Stimulated activated CD4-positive, alpha-beta T cell treated with anti-CD3 and anti-CD28 coated beads, Interleukin-1b, Interleukin-23, amount 100 ng/mL, for 1 hour (primary cell): ENCODE data around the gene ARHGEF7.
"Not testable (repeated sequence)": the region's sequence is repeated elsewhere in the genome, so short reads cannot be mapped to it uniquely, and the experiment has no call there.

Experiments
- DNase-seq, 2 donors: peaks; one replicate each; pipeline ENCODE4 v3.0.0-alpha.2; 2020; ENCODE audit warnings: low read depth in 2 of 2

ARHGEF7 gene

GRCh38 chr13:111253365-111253872 is 138.3 kb downstream of the ARHGEF7 start:
- no peak for DNase-seq

DNA sequence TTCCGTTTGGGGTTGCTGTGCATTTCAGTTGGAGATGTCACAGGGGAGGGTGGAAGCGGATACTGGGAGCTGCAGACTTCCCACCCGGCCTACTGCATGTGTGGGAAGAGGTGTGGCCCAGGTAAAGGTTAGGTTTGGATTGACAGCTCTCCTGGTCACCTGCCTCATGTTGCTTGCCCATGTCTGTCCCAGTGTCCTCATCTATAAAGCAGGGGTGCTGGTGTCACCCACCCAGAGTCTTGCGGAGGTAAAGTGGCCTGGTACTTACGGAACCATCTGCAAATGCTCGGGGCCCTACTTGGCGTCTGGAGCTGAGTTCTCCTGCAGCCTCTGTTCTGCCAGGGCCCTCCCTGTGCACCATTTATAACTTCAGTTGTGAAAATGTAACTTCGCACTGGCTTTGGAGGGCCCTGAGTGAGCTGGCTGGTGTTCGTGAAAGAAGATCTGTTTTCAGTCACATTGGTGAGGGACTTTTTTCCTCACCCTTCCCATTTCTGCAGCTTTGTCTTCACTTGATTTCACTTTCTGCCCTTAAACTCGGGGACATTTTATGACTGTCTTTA is 140.2 kb downstream of the ARHGEF7 start:
- DNase-seq = no peak

GRCh38 chr13:111256458-111256857 is 141.3 kb downstream of the ARHGEF7 start:
- no peak for DNase-seq

DNA sequence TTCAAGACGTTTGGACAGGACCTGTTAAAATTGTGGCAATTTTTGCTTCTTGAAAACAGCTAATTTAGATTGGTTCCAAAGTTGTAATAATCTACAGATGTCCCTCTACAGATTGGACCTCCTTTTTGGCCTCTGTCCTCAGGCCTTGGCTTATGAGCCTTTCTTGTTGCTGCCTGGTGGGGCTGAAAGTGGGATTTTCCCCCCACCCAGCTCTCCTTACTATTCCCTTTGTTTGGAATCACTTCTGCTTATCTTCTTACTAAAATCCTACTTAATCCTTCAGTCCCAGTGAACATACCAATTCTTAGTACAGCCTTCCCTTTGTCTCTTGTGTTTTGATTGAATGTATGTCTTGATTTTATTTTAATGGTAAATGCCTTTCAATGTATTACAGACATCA is 141.8 kb downstream of the ARHGEF7 start:
- DNase-seq = no peak

- not testable (repeated sequence) for DNase-seq
Measured at GRCh38 chr13:111257899-111258298, 142.8 kb downstream of the ARHGEF7 start.

GRCh38 chr13:111258637-111259036 is 143.5 kb downstream of the ARHGEF7 start:
- DNase-seq = no peak

GRCh38 chr13:111259058-111259457 is 143.9 kb downstream of the ARHGEF7 start:
- no peak for DNase-seq

GRCh38 chr13:111261326-111261725 is 146.2 kb downstream of the ARHGEF7 start:
- no peak for DNase-seq

DNA sequence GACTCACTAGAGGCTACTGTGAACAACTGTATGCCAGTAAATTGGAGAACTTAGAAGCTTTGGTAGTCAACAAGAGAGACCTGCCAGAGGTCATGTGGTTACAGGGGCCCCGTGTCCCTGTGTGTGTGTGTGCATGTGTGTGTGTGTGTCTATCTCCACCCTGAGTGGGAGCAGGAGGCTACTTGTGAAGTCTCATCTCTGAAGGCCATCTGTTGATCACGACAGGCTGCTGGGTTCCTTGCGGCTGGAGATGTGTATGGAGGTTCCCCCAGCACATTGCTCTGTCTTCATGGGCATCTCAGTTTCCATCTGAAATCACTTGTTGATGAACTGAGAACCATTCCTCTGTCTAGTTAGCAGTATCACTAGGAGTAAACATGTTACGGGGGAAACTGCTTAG is 147.2 kb downstream of the ARHGEF7 start:
- DNase-seq = no peak

- DNase-seq = no peak
Measured at GRCh38 chr13:111262715-111263114, 147.6 kb downstream of the ARHGEF7 start.

- no peak for DNase-seq
Measured at GRCh38 chr13:111263566-111263965, 148.5 kb downstream of the ARHGEF7 start.

DNA sequence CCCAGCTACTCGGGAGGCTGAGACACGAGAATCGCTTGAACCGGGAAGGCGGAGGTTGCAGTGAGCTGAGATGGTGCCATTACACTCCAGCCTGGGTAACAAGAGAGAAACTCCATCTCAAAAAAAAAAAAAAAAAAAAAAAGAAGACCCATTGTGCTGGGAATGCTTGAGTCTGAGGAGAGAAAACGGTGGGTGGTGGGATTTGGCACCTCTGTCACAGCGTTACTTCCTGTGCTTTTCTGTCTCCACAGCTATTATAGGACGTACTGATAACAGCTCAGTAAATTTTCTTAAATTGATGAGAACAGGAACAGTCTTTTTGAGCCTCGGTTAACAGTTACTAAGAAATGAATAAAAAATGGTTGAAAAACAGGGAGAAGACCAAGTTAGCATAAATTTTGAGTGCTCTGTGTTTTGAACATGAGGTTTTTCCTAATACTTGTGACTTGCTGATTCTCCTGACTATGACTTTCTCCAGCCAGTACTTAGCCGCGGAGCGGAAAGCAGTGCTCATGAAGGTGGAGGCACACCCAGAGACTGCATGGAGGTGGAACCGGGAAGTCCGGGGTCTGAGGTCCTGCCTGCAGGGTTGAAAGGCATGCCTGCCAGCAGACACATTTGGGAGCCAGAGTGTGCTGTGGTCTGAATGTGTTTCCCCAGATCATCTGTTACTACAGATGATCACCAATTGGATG is 150.0 kb downstream of the ARHGEF7 start:
- DNase-seq = no peak

DNA sequence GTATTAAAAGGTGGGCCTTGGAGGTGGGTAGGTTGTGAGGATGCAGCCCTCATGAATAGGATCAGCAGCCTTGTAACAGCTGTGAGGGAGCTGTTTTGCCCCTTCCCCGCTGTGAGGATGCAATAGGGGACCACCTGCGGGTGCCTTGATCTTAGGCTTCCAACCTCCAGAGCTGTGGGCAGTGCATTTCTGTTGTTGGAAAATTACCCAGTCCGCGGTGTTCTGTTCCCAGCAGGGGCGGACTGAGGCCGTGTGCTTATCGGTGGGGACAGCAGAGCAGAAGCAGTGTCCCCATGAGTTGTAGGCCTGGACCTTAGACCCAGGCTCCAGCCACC is 150.6 kb downstream of the ARHGEF7 start:
- DNase-seq = no peak

DNA sequence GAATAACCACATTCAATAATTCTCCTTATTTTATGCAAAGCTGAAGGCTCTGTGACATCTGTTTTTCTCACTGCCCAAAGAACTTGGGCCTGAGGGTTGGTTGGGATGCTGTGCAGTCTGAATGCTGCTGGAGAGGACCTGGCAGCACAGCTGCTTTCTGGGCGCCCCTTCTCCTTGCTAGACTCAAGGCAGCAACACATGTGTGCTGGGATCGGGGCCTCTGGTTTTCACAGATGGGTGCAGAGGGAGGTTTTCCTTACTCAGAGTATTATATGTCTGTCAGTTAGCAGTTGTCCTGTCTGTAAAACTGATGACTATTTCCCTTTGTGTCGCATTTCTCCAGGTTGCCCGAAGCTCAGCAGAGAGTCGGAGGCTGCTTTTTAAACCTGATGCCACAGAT is 152.1 kb downstream of the ARHGEF7 start:
- no peak for DNase-seq

- DNase-seq = no peak
Measured at GRCh38 chr13:111267784-111268183, 152.7 kb downstream of the ARHGEF7 start.

DNA sequence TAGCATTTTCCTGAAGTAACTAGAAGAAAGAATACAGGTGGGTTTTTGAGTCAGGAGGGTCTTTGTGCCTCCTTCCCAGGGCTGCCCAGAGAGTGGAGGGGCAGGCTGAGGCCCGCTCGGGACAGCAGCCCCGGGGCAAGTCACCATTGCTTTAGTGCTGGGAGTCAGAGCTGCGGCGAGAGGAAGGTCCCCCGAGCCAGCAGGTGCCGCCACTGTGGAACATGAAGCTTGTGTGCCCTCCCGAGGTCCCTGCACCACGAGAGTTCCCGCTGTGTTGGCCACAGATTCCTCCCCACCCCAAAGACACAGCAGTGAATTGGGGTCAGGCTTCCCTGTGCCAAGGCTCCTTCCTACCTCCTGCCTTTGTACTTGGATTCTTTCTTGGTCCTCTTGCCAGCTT is 154.4 kb downstream of the ARHGEF7 start:
- DNase-seq = no peak

GRCh38 chr13:111270126-111270525 is 155.0 kb downstream of the ARHGEF7 start:
- DNase-seq = no peak

GRCh38 chr13:111270765-111271698 is 155.9 kb downstream of the ARHGEF7 start:
- DNase-seq = no peak

GRCh38 chr13:111272117-111272516 is 157.0 kb downstream of the ARHGEF7 start:
- DNase-seq = no peak

DNA sequence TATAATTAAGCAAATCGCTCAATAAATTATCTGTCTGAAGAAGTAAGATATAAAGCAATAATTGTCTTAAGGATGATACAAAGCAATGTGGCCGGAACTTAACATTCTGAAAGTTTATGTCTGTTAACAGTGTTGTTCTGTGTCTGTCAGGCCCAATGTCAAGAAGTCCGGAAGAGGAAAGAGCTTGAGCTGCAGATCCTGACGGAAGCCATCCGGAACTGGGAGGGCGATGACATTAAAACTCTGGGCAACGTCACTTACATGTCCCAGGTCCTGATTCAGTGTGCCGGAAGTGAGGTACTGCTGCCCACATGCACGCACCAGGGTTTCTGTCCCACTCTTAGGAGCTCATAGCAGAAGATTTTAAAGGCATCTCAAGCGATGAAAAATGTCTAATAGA is 160.3 kb downstream of the ARHGEF7 start:
- no peak for DNase-seq

- DNase-seq = no peak
Measured at GRCh38 chr13:111275995-111276618, 161.0 kb downstream of the ARHGEF7 start.

DNA sequence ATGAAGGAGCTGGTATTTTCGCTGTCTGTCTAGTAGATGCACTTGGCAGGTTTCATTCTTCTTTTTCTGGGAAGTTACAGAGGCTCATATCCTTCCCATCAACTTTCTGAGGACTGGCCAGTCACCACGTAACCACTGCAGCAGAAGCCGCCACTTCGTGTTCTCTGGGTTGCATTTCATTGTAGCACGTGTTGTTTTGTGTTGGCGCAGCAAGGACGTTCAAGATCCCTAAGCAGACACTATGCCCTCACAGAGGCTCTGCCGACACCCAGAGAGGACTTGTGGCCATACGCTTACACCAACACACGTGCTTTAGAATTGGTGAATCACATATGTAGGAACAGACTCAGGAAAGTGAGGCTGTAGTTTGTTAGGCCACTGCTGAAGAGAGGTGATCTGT is 163.1 kb downstream of the ARHGEF7 start:
- no peak for DNase-seq
